Choroid plexus epithelial cell (primary cell): ENCODE measurements around the gene KDF1.

ENCODE experiments used
- DNase-seq: peaks from one replicate; pipeline ENCODE4 v3.0.0-alpha.2; 2010; ENCODE audit warnings: low read depth
- H3K4me3 ChIP-seq: 2 replicates; pipeline ENCODE4 v1.5.1; 2011; ENCODE audit warnings: low read depth, mild to moderate bottlenecking, control low read depth, low read length, moderate library complexity
- TF ChIP-seq, protein P1 (sequence below): conservative IDR thresholded peaks from 2 replicates; pipeline ENCODE4 v1.5.1; 2011; ENCODE audit warnings: low read depth, mild to moderate bottlenecking, control low read depth, inconsistent platforms, low read length, moderate library complexity

Gene KDF1

DNA sequence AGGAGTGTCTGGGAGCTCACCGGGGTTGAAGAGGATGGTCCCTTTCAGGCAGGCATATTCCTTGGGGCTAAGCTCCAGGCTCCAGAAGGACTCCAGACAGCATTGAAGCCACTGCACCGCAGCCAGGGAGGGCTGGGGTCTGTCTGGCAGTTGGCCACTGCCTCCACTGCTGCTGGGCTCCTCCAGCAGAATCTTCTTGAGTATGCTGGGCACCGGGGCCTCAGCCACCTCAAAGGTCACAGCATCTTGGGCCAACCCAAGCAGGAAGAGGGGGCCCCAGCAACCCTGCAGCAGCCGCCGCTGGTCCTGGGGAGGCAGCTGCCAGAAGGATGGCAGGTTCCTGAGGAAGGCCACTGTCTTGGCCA, 46.9 kb downstream of the KDF1 start:
- H3K4me3 ChIP-seq: no peak overlapping the region
- TF ChIP-seq, protein P1, sequence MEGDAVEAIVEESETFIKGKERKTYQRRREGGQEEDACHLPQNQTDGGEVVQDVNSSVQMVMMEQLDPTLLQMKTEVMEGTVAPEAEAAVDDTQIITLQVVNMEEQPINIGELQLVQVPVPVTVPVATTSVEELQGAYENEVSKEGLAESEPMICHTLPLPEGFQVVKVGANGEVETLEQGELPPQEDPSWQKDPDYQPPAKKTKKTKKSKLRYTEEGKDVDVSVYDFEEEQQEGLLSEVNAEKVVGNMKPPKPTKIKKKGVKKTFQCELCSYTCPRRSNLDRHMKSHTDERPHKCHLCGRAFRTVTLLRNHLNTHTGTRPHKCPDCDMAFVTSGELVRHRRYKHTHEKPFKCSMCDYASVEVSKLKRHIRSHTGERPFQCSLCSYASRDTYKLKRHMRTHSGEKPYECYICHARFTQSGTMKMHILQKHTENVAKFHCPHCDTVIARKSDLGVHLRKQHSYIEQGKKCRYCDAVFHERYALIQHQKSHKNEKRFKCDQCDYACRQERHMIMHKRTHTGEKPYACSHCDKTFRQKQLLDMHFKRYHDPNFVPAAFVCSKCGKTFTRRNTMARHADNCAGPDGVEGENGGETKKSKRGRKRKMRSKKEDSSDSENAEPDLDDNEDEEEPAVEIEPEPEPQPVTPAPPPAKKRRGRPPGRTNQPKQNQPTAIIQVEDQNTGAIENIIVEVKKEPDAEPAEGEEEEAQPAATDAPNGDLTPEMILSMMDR: no peak
- DNase-seq: no peak

DNA sequence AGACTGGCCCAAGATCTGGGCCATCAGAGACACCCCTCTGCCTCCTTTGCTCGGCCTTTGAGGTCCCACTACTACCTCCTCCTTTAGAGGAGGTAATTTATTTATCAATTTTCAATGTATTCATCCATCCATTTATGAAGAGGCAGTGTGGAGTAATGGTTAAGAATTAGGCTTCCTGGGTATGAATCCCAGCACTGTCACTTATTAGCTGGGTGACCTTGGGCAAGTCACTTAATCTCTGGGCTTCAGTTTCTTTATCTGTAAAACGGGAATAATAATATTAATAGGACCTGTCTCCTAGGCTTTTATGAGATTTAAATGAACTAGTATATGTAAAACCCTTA, 48.1 kb downstream of the KDF1 start:
- DNase-seq: no peak
- H3K4me3 ChIP-seq: no peak overlapping the region
- TF ChIP-seq, protein P1: no peak

DNA sequence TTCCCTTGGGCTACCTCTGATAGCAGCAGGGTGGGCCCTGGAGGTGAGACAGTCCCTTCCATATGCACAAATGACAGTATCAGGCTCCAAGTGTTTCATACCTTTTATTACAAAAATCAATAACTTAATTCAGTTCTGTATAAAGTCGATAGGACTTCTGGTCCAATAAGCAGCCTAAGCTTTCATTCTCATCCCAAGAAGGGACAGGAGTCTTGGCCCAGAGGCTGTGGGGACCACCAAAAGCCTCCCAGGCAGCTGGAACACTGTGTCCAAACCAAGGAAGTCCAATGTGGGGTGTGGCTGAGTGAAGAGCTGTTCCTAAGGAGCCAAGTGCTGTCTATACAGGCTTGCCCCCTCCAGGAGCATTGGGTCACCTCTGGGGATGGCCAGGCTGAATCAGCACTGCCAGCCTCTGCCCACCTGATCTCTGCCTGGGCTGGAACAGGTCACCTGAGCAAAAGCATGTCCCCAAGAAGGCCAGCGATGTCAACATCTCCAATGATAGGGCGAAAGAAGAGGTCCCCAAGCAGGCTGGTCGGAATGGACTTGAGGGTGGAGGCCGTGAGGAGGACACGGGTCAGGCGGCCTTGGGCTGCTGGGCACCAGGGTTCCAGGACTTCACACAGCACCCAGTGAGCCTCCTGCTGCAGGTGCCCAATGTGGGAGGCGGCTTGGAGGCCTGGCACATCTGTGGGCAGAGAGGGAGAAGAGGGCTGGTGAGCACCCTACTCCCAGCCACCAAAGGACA, 48.7 kb downstream of the KDF1 start:
- H3K4me3 ChIP-seq: no peak overlapping the region
- TF ChIP-seq, protein P1: no peak
- no peak for DNase-seq

DNA sequence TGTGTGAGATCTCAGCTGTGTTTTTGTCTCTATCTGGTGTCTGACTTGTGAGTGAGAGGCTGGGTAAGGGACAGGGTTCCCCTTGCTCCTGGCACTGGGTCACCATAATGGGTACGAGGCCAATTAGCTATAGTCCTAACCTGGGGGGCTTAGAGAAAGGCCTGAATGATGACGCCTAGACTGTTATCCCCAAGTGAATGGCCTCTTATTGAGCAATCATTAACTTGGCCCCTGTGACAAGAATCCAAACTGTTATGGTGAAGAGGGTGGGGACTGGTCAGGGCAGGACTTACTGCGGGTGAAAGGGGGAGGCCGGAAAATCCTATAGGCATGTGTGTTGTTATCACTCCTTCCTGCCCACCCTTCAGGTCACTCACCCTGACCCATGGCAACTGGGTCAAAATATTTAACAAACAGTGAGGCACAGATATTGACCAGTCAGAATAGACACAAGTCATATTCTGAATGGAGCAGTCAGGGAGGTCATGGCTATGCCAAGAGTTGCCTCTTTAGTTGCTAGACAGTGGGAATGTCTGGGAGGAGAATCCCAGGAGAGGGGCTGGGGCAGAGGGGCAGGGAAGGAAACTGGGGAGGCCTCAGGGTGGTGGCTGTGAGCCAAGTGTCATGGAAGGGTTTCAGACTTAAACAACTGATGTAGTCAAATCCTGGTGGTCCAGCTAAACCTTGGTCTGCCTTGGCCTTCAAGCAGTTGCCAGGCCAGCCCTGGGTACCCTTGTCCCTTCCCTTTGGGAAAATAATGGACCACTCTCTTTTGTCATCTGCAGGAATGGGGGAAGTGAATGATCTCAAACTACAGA, 49.7 kb downstream of the KDF1 start:
- no peak overlapping the region for H3K4me3 ChIP-seq
- DNase-seq: no peak
- TF ChIP-seq, protein P1: no peak

DNA sequence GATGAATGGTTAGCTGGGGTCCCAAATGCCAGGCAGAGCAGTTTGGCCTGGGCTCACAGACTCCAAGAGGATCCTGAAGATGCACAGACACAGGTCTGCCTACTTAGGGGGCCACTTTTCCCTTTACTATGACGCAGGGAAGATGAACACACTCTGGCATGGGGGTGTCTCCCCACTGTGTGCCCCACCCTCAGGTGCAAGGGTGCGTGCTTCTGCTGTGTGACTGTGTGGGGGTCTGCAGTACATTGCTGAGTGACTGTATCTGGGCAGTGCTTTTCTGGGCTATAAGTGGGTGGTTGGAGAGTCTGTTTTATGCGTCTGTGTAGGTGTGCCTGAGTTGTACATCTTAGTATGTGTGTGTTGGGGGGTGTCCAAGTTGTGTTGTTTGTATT, 50.3 kb downstream of the KDF1 start:
- TF ChIP-seq, protein P1: no peak
- no peak overlapping the region for H3K4me3 ChIP-seq
- no peak for DNase-seq

DNA sequence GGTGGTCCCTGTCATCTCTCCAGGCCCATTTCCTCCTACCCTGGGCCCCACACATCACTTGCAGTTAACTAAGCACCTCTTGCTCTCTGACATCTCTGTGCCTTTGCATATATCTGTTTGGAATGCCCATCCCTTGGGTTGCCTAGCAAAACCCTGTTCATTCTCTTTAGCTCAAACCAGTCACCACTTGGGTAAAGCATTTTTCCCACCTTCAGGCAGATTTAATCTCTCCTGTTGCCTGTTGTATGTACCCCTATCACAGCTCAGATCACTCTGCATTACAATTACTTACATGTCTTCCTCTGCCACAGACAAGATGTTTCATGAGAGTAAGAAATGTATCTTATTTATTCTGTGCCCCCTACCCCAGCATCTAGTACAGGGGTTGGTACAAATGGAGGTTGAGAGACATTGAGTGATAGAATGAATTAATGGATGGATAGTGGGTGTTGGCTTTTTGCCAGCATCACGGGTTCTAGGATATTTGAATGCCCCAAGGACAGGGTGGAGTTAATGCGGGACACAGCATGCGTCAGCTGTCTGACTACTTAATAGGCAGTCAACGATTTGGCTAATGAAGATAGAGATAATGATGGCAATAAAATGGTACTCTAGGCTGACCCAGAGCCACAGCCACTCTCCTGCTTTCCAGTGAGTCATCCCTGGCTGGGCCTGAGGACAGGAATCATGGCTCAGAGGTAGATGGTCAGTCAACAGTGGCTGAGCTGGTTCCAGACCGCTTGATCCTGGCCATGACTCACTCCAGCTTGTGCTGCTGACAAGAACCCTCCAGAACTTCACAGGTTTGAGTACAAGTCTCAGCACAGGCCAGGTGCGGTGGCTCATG, 53.0 kb downstream of the KDF1 start:
- DNase-seq: peak; percentile 73
- H3K4me3 ChIP-seq: no peak overlapping the region
- TF ChIP-seq, protein P1: no peak
